ENCODE data around the gene KRTAP12-2.
"Not testable (repeated sequence)": the region's sequence is repeated elsewhere in the genome, so short reads cannot be mapped to it uniquely, and the experiment has no call there.

Gene KRTAP12-2

DNA sequence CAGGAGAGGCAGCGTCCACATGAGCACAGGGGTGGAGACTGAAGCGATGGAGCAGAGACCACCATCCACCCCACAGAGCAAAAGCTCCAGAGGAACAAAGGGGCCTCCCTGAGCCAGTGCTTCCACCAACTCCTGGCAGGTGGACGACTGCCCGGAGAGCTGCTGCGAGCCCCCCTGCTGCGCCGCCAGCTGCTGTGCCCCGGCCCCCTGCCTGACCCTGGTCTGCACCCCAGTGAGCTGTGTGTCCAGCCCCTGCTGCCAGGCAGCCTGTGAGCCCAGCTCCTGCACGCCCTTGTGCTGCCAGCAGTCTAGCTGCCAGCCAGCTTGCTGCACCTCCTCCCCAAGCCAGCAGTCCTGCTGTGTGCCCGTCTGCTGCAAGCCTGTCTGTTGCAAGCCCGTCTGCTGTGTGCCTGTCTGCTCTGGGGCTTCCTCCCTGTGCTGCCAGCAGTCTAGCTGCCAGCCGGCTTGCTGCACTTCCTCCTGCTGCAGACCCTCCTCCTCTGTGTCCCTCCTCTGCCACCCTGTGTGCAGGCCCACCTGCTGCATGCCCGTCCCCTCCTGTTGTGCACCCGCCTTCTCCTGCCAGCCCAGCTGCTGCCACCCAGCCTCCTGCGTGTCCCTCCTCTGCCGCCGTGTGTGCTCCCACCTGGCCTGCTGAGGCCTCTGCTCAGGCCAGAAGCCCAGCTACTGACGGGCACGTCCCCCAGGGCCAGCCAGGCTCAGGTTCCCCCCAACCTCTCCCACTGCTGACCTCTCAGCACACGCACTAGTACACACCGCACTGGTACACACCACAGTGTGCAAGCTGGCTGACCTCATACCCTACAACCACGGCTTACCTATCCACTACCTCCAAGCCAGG, 35.6 kb upstream of the KRTAP12-2 start:
- no peak for DNase-seq (ENCODE audit: low read depth in 2 of 2)

GRCh38 chr21:44701541-44701940, 34.8 kb upstream of the KRTAP12-2 start:
- no peak for DNase-seq (ENCODE audit: low read depth in 2 of 2)

DNA sequence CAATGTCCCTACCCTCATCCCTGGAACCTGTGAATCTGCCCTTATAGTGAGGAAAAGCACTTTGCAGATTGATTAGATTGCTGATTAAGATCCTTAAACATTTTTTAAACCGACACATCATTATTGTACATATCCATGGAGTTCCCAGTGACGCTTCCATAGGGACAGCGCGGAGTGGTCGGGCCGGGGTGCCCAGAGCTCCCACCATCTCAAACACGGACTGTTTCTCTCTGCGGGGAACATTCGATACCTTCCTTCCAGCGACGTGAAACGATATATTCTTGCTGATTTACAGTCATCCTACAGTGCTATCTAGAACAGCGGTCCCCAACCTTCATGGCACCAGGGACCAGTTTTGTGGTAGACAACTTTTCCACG, 34.3 kb upstream of the KRTAP12-2 start:
- no peak for DNase-seq (ENCODE audit: low read depth in 2 of 2)

GRCh38 chr21:44700101-44701022, 33.6 kb upstream of the KRTAP12-2 start:
- DNase-seq (ENCODE audit: low read depth in 2 of 2) = no peak

GRCh38 chr21:44699502-44700001, 32.8 kb upstream of the KRTAP12-2 start:
- DNase-seq (ENCODE audit: low read depth in 2 of 2) = no peak

DNA sequence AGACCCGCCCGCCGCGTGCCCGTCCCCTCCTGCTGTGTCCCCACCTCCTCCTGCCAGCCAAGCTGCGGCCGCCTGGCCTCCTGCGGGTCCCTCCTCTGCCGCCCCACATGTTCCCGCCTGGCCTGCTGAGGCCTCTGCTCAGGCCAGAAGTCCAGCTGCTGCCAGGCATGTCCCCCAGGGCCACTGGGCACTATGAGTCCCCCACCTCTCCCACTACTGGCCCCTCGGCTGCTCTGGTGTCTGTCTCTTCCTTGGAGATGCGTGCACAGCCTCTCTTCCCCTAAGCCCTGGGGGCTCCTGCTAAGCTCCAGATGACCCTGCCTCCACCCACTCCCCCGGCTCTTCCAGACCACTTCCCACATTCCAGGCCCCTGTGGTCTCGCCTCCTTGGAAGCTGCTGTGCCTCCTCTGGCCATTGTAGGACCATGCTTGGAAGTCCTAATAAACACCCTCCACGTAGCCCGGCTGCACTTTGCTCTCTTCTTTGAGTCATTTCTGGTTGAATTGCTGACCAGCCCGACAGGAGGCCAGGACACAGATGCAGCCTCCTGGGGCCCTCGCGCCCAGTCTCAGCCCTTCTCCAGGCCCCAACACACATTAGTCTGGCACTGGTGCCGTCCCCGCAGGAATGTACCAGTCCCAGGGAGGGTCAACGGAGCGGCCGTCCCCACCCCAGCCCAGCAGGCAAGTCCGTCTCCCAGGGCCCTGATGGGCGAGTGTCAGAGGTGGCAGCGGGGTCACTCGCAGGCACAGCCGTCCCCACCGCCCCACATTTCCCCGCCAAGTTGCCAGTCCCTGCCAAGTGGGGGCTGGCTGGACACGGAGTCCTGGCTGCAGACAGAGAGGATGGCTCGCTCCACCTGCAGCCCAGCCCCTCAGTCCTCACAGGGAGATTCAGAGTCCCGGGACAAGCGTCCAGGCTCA, 31.3 kb upstream of the KRTAP12-2 start:
- no peak for DNase-seq (ENCODE audit: low read depth in 2 of 2)

DNA sequence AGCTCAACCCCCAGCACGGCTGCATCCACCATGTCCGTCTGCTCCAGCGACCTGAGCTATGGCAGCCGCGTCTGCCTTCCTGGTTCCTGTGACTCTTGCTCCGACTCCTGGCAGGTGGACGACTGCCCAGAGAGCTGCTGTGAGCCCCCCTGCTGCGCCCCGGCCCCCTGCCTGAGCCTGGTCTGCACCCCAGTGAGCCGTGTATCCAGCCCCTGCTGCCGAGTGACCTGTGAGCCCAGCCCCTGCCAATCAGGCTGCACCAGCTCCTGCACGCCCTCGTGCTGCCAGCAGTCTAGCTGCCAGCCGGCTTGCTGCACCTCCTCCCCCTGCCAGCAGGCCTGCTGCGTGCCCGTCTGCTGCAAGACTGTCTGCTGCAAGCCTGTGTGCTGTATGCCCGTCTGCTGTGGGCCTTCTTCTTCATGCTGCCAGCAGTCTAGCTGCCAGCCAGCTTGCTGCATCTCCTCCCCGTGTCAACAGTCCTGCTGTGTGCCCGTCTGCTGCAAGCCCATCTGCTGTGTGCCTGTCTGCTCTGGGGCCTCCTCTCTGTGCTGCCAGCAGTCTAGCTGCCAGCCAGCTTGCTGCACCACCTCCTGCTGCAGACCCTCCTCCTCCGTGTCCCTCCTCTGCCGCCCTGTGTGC, 30.6 kb upstream of the KRTAP12-2 start, which contains the start of gene KRTAP10-12:
Gene KRTAP10-12 (plus strand): TSS at position 1 of the 639 bp plus-strand sequence. CDS start 30 bp downstream, at position 31.
- not testable (repeated sequence) for DNase-seq (ENCODE audit: low read depth in 2 of 2)

GRCh38 chr21:44696572-44696971, 29.8 kb upstream of the KRTAP12-2 start:
- no peak for DNase-seq (ENCODE audit: low read depth in 2 of 2)

GRCh38 chr21:44695641-44696040, 28.9 kb upstream of the KRTAP12-2 start:
- no peak for DNase-seq (ENCODE audit: low read depth in 2 of 2)

- no peak for DNase-seq (ENCODE audit: low read depth in 2 of 2)
Observed at GRCh38 chr21:44695184-44695583, 28.5 kb upstream of the KRTAP12-2 start.

GRCh38 chr21:44694776-44695175, 28.0 kb upstream of the KRTAP12-2 start:
- no peak for DNase-seq (ENCODE audit: low read depth in 2 of 2)

DNA sequence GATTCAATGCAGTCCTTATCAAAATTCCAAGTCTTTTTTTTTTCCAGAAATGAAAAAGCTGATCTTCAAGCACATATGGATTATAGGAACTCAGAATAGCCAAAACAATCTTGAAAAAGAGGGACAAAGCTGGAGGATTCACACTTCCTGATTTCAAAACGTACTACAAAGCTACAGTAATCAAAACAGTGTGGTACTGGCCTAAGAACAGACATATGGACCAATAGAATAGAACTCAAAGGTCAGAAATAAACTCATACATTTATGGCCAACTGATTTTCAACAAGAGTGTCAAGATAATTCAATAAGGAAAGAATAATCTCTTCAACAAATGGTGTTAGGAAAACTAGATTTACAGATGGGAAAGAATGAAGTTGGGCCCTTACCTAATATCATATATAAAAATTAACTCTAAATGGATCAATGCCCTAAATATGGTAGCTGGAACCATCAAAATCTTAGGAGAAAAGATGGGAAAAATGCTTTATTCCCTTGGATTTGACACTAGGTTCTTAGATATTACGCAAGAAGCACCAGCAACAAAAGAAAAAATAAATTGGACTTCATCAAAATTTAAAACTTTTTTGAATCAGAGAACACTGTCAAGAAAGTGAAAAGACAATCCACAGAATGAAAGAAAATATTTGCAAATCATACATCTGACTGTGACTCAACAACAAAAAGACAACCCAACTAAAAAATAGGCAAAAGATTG, 26.2 kb upstream of the KRTAP12-2 start:
- no peak for DNase-seq (ENCODE audit: low read depth in 2 of 2)

DNA sequence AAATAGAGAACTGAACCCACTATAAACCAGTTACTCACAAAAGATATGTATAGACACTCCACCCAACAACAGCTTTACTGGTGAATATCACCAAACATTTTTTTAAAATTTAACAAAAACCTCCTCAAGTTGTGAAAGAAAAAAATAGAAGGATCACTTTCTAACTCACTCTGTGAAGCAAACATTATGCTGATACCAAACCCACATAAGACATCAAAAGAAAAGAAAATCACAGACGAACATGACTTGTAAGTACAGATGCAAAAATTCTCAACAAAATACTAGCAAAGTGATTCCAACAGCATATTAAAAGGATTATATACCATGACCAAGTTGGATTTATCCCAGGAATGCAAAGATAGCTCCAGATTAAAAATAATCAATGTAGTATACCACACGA, 25.0 kb upstream of the KRTAP12-2 start:
- no peak for DNase-seq (ENCODE audit: low read depth in 2 of 2)

GRCh38 chr21:44689740-44690139, 23.0 kb upstream of the KRTAP12-2 start:
- DNase-seq (ENCODE audit: low read depth in 2 of 2) = not testable (repeated sequence)

GRCh38 chr21:44687671-44688070, 20.9 kb upstream of the KRTAP12-2 start:
- DNase-seq (ENCODE audit: low read depth in 2 of 2) = no peak

- DNase-seq (ENCODE audit: low read depth in 2 of 2) = no peak
Observed at GRCh38 chr21:44686843-44687561, 20.3 kb upstream of the KRTAP12-2 start.

GRCh38 chr21:44686000-44686781, 19.5 kb upstream of the KRTAP12-2 start:
- DNase-seq (ENCODE audit: low read depth in 2 of 2) = no peak

- DNase-seq (ENCODE audit: low read depth in 2 of 2) = not testable (repeated sequence)
Observed at GRCh38 chr21:44685050-44685449, 18.3 kb upstream of the KRTAP12-2 start.

DNA sequence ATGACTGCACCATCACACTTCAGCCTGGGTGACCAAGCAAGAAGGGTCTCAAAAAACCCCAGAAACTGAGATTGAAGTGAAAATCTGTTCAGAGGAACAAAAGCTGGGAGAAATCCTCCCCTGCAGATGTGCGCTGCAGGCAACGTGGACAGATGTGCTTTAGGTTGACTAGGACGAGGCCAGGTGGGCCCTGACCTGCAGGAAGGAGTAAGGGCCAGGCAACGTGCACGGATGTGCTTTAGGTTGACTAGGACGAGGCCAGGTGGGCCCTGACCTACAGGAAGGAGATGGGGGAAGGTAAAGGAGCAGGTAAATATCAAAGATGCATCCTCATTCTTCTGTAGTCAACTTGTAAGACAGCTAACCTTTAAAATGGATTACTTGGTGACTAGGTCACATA, 17.8 kb upstream of the KRTAP12-2 start:
- no peak for DNase-seq (ENCODE audit: low read depth in 2 of 2)

Measured in stimulated activated CD8-positive, alpha-beta memory T cell treated with anti-CD3 and anti-CD28 coated beads, Interleukin-7, amount 100 ng/mL, for 1 hour (primary cell).